GM19324 (cell line): Measurements from ENCODE around the gene CNTF.

ENCODE experiments used
- ATAC-seq: cut with Tn5 transposase; IDR thresholded peaks from one replicate; pipeline ENCODE4 v1.9.1; 2021; ENCODE audit warnings: mild to moderate bottlenecking, moderate library complexity; ENCODE audit not compliant: unreplicated experiment, low FRiP score

CNTF gene

DNA sequence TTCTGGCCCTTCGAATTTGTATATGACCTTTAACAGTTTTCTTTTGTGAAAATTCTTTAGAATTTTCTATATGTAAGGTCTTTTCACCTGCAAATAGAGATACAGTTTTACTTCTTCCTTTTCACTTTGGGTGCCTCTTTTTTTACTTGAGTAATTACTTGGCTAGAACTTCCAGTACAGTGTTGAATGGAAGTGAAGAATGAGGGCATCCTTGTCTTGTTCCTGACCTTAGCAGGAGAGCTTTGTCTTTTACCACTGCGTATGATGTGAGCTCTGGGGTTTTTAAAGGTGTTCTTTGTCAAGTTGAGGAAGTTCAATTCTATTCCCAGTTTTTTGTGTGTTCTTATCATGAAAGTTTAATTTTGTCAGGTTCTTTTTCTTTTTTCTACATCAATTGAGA is 22.0 kb upstream of the CNTF start:
- no peak for ATAC-seq

DNA sequence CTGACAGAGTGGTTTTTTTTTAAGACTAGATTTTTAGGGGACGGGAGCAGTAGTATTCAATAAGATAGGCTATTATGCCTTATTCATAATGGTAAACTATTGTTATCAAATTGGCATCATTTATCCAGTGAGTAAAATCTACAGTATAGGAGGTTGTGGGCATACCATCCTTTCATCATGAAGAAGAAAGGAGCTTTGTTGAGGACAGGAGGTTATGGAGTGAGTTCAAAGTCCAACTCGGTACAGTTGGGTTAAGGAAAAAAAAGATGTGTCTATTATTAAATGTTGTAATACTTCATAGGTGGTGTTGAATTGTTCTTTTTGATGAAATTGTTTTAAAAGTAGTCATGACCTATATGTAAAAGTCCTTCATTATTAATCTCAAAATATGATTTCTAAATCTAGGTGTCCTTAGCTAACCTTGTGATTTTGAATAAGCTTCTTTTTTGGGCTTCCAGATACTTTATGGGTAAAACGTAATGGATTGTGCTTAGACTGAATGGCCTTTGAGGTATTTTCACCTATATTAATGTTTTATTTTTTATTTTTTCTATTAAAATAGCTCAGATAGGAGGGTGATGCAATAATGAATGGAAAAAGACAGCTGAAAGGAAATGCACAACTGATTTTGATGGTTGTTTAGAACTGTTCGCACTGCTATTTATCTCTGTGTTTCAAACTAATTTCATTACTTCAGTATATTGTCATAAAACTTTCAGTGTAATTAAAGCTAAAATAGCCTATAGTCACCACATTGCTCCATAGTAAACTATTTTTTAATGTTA is 15.3 kb upstream of the CNTF start:
- ATAC-seq: no peak

DNA sequence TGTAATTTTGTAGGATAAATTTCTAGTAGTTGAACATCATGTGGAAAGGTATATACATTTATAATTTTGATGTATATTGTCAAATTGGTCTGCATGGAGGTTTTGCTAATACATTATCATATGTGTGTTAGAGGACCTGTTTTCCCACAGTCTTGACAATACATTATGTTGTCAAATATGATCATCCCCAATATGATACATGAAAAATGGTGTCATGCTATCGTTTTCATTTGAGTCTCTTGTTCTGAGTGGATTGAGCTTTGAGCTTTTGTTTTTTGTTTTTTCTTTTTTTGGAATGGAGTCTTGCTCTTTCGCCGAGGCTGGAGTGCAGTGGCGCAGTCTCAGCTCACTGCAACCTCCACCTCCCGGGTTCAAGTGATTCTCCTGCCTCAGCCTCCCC is 14.1 kb upstream of the CNTF start:
- ATAC-seq: no peak

DNA sequence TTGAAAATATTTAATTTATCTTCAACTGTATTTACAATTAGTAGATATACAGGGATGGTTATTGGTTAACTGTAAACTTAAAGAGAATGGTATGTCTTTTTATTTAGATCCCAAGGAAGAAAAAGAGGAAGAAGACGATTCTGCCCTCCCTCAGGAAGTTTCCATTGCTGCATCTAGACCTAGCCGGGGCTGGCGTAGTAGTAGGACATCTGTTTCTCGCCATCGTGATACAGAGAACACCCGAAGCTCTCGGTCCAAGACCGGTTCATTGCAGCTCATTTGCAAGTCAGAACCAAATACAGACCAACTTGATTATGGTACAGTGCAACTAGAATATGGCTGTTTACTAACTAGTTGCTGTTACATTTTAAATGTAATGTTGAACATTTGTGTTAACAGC is 12.7 kb upstream of the CNTF start:
- ATAC-seq: no peak

DNA sequence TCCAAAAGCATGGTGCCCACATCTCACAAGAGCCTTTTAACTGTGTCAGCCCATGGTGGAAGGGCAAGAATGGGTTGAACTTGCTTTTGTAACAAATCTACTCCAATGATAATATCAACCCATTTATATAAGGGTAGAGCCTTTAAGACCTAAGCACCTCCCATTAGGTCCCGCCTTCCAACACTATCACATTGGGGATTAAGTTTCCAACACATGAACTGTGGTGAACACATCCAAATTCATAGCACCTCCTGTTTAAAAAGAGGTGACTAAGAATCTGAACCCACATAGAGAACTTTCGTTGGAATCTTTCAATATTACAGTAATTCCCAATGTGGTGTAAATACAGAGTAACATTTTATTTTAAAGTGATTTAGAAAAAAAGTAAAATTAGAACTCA is 9.2 kb upstream of the CNTF start:
- ATAC-seq: no peak

DNA sequence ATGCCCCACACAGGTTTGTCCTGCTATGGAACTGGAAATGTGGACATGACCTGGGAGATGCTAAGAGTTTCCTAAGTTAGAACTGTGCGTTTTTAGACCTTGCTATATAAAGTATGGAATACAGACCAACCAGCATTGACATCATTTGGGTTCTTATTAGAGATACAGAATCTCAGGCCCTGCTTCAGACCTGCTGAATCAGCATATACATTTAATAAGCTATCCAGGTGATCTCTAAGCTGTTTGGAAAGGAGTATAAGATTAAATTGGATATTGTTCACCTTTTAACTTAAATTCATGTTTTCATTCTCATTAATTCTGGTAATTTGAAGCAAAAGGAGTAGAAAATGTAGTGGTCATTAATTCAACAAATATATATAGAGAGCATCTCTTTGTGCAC is 6.9 kb upstream of the CNTF start:
- ATAC-seq: no peak

DNA sequence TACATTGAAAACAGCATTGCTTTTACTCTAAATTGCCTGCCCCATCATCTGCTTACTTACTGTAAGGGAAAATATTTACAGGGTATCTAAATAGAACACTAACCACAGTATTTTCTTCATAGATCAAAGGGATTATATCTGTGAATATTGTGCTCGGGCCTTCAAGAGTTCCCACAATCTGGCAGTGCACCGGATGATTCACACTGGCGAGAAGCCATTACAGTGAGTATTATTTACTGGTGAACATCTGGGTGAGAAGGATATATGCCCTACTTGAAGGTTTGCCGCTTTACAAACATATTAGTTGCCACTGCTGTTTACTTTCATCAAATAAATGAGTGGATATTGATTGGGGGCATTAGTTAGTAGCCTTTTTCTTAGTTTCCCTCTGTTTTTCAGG is 5.9 kb upstream of the CNTF start:
- no peak for ATAC-seq

DNA sequence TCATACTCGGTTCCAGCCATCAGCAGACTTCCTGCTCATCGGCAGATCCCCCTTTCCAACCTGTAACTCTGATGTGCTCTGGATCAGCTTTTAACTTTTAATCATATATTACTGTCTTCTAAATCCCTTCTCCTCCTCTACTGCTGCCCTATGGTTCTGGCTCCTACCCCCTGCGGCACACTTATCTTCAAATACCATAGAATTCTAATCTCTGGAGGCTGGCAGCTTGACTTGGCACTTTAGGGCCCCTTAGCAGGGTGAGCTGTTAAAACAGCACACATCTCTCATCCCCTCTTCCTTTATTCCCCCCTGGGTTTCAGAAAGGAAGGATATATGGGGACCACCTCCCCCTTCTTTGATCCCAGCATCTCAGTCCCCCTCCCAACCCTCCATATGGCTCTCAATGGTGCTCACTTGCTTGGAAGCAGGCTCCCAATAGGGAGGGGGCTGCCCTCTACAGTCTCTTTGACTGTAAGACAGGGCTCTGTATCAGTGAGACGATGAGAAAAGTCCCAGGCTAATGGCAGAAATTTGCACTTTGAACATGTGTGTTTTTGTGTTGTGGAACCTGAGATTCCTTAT is 4.4 kb upstream of the CNTF start:
- no peak for ATAC-seq

DNA sequence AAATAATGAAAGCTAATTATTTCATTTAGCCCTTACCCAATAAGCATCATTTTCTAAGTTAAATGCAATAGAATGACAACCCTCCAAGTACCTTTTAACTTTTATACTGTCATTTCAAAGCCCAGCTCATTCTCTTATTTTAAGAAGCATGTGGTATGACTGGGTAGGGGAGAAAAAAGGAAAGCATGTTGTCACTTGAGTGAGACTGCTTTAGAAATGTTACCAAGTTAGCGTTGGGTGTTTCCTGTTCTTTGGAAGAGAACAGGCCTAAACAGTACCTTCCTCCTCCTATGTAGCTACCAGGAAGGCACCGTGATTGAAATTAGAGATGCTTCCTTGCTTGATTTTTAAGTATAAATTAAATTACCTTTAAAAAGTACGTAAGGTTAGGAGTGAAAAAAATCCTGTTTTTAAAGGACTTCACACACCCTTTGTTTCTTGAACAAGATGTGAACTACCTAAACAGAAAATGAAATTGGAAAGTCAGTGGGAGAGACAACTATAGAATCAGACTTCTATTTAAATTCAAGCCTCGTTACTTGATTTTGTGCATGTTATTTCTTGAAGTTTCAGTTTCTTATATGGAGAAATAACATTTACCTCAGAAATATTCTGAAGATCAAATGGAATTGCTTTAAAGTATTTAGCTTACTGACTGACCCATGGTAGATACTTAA is 741 bp upstream of the CNTF start:
- peak; percentile 47 for ATAC-seq

DNA sequence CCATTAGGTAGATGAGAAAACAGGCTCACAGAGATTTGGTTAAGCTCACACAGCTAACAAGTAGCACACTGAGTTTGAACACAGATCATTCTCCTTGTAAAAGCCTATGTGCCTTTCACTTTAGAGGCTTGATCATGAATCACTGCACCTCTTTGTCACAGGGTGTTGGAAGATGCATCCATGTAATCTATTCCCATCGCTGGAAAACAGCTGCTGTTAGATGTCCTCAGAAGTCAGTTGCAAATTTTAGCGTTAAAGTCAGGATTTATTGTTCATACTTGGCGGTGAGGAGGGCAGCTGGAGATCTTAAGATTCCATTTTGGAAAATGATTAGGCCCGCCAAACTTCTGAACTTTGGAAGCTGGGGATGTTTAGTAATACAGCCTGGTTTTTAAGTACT is 2.6 kb downstream of the CNTF start:
- ATAC-seq: no peak

DNA sequence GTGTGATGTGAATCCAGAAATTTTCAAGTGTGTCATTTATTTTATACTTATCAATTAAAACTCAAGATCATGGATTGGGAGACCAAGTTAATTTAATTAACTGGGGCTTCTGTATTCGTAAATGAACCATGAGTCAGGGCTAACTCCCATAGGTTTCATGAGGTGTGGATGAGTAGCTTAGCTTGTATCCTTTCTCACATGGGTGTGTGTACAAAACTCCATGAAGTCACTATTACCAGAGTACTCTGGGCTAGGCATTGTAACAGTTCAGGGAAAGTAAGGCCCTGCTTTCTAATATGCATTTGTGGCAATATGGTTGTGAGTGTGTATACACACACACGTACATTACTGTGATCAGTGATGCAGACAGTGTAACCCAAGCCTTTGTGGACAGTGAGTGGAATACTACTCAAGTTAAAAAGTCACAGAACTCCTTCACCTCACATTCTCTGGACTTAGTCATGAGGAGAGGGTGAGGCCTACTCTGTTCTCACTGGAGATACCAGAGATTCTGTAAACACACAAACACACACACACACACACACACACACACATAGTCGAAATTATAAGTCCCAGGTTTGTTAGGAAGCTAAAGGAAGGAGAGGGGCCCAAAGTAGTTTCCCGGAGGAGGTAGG is 3.5 kb downstream of the CNTF start:
- ATAC-seq: no peak

DNA sequence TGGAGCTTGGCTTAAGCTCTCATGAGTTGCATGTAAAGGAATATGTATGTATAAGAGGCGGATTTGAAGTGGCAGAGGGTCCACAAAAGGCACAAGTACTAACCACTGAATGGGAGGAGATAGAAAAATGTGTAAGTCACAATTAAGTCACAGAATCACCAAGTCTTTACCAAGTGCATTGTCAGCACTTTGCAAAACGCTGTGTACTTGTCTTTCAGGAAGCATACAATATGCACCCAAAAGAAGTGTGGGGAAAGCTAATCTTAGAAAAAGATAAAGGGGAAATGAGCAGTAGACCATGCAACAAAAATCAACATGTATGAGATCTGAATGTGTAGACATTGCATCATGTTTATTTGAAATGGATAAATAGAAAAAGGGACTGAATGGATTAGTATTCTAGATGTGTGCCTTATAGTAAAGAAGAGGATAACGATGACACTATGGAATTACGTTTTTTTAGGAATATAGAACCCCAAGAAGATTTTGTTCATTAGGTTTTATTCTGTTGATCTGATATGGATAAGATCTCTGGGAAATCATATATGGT is 4.5 kb downstream of the CNTF start:
- ATAC-seq: no peak

DNA sequence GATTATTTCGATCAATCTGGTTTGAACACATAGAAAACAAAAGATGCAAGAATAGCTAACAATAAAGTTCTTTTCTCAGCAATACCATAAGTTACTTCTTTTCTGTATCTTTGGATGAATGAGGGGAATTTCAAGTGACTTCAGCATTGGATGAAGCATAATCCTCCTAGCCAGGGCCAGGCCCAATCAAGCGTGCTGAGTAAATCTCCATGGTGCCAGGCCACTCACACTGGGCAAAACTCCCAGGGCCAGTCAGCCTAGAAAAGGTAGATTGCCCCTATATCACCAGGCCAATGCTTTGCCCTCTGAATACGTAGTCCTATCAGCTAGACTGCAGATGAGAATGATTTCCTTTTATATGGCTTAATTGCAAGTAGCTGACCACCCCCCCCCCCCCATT is 6.0 kb downstream of the CNTF start:
- no peak for ATAC-seq

DNA sequence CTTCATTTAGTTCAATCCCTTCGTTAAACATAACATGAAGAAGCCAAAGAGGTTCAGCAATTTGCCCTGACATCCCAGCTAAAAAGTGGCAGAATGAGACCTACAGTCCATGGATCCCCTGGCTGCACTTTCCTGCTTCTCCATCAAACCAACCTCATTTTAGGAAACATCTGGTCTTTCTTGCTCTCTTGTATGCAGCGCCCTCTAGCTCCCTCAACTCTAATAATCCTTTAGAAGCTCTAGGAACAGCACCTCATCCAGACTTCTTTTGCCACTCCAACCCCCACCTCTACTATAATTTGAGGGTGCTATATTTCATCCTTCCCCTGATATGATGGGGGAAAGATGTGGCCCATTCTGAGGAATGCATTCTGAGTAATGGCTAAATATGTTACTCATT is 7.4 kb downstream of the CNTF start:
- no peak for ATAC-seq

DNA sequence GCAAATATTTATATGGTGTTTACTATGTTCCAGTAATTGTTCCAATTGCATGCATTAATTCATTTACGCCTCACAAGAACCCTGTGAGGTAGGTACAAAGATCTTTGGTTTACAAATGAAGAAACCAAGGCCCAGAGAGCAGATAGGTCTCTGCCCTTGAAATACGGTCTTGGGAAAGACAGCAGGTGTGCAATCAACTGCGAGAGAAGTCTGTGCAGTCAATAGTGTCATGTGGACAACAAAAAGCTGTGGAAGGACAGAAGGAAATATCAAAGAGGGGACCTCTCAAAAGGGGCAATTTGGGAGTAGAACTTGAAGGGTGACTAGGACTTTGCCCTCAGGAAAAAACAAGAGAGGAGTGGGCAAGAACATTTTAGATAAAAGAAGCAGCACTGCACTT is 8.9 kb downstream of the CNTF start:
- no peak for ATAC-seq

DNA sequence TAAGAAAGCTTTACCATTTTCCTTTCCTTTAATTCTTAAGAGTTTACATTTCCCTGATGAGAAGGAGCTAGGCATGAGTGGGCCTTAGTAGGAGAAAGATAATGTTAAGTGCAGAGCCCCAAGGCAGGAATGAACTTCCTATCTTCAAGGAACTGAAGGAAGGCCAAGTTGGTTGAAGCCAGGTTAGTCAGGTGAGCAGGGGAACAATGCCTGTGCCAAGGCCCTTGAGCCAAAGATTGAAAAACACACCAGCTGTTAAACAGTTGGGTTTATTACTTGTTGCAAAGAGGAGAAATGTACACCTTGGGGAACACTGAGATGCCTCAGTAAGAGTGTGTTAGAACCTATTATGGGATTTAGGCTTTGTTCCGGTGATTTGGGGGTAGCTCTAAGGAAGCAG is 10.0 kb downstream of the CNTF start:
- ATAC-seq: no peak

DNA sequence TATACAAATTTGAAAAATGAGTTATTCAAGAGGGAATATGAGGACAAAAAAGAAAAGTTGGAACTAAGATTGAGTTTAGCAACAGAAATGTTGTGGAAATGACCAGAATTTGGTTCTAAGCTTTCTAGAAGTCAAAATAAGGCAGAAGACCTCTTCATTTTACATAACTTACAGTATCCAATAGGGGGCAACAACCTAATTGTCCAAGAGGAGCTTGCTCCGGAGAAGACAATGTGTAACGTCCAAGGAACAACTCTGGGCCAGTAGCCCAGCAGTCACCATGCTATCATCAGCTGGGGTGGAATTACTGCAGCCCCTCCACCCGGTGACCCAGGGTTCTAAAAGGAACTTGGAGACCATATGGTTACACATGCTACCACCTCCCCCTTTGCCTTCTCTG is 14.1 kb downstream of the CNTF start:
- ATAC-seq: no peak

DNA sequence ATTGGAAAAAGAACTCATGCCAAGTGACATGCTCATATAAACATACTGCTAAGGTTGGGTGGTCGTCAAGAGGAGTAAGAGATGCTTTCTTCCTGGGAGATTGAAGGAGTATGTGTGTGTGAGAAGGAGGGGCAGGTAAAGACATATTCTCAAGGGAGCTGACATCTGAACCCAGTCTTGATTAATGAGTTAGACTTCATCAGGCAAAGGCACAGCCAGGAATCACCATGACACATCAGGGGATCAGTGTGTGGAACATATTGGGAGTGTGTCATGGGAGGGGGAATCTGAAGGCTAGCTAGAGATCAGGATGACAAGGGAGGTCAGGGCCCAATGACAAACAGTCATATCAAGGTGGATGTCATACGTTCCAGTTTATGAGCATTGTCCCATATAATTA is 14.9 kb downstream of the CNTF start:
- ATAC-seq: no peak

DNA sequence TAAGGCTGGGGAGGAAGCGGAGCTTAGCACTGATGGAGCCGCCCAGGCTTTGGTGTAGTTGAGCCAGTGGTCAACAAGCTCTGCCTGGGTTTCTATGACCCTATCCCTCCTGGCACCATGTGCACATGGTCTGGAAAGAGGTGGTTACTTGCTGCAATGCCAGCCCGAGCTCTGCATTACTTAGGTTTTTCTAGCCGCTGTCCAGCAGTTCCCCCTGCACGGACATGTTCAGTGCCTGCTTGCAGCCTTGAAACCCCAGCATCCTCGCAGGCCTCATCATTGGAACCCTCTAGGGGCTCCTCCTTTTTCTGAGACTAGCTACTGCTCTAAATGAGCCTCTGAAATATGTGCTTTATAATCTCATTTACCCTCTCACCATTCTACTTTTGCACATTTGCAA is 16.6 kb downstream of the CNTF start:
- no peak for ATAC-seq

DNA sequence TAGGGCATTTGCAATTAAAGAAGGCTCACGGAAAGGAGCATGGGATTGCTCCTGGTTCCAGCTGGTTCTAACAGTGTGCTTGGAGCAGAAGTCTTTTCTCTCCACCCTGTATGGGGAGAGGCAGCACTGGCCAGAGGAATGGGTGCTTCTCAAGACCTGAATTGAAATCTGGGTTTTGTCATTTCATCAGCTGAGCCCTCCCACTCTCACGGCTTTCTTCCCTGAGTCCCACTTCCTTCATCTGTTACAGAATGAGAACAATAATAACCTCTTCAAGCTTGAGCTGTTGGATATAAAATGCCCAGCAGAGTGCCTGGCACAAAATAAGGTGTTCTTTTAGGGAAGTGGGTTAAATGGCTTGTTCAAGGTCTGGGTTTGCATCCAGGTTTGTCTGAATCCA is 17.2 kb downstream of the CNTF start:
- ATAC-seq: no peak

DNA sequence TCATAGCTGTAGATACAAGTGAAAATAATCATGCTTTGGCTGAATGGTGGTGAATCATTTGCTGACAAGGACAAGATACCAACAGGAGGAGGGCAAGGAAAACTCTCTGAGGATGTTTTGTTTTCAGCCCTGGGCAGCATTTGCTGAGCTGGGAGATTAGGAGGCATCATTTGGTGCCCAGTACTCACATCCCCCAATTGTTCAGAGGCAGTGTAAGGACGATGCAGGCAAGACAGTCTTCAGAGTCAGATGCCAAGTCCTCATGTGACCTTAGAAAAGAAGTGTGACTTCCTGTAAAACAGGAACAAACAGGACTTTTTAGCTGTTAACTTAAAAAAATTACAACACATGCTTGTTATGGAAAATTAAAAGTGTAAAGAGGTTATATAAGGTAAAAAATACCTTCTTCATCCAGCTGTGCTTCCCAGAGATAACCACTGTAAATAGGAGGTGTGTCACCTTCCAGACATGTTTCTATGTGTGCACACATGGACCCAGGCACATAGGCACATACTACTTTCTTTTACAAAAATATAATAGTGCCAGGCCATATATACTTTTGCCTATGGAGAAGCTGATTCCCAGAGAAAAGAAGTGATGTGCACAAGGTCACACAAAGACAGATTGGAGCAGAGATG is 18.0 kb downstream of the CNTF start:
- ATAC-seq: no peak
